ENCODE measurements around the gene SHISA6. TPM values are rescaled to one million over a fixed set of nuclear protein-coding genes. Genes with fewer than 3 reads are reported as not detected.

Gene SHISA6
- total and polyA plus RNA-seq, 4 donors: not detected

DNA sequence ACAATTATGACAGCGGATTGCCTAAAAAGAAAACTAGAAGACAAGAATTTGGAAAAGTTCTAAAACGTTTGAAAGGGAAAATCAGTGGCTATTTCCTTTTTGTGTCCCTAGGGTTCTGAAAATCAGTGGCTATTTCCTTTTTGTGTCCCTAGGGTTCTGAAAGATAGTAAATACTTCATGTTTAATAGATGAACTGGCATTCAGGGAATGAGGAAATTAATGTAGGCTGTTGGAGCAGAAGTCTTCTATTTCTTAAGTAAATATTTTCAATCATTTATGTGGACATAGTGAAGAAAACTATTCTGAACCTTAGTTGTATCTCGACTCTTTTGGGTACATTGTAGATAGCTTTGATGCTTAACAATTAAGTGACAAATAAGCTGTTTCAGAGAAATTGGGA is 78.9 kb downstream of the SHISA6 start:
- Histone ChIP-seq H3K4me3 (ENCODE audit: low read depth in 1 of 3, low read length in 3 of 3) (no peak overlapping the region), H3K4me1 (ENCODE audit: control insufficient read depth in 4 of 4, insufficient read depth in 4 of 4, low read length in 3 of 4) (no peaks in the 10 kb centered on the region), H3K27me3 (ENCODE audit: control insufficient read depth in 4 of 4, insufficient read depth in 4 of 4, low read length in 3 of 4) (peaks cover 0 to 7% (median 1%) of the 10 kb centered on the region in 4 donors), H3K9ac (ENCODE audit: low read depth in 1 of 2, low read length in 2 of 2) (no peak overlapping the region), H3K9me3 (ENCODE audit: control insufficient read depth in 4 of 4, low read length in 3 of 4) (peaks cover 0 to 5% (median 0%) of the 10 kb centered on the region in 4 donors), H3K36me3 (ENCODE audit: control insufficient read depth in 4 of 4, insufficient read depth in 3 of 4, low read depth in 1 of 4, low read length in 3 of 4) (no peaks in the 10 kb centered on the region), H3K27ac (ENCODE audit: low read depth in 1 of 2, low read length in 2 of 2) (no peak overlapping the region)
- no peak for TF ChIP-seq EGR1 (IDR thresholded peaks at IDR 0.05; ENCODE audit: low read depth in 2 of 2)
- 52% methylated on average over 3 of the region's 3 CpGs for WGBS
- DNase-seq (ENCODE audit: low spot score): no peak

DNA sequence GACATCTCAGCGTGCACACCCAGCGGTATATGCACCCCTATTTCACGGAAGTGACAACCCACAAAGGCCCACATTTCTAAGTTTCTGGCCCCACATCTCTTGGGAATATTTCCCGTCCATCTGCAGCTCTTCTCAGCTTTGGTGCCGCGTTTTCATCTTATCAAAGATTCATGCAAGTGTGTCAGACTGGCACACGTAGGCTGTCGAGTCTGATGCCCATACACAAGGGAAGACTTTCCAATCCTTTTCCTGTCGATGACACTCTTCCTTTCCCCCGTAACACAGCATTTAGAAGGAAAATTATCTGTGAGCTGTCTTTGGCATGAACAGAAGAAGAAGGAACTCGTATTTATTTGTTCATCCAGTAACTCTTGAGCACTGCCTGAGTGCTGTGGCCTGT is 83.0 kb downstream of the SHISA6 start:
- DNase-seq (ENCODE audit: low spot score): no peak
- Histone ChIP-seq H3K27me3 (ENCODE audit: control insufficient read depth in 4 of 4, insufficient read depth in 4 of 4, low read length in 3 of 4) (peaks cover 2 to 6% (median 3%) of the 10 kb centered on the region in 4 donors), H3K9ac (ENCODE audit: low read depth in 1 of 2, low read length in 2 of 2) (no peak overlapping the region), H3K4me3 (ENCODE audit: low read depth in 1 of 3, low read length in 3 of 3) (no peak overlapping the region), H3K27ac (ENCODE audit: low read depth in 1 of 2, low read length in 2 of 2) (no peak overlapping the region), H3K4me1 (ENCODE audit: control insufficient read depth in 4 of 4, insufficient read depth in 4 of 4, low read length in 3 of 4) (no peaks in the 10 kb centered on the region), H3K9me3 (ENCODE audit: control insufficient read depth in 4 of 4, low read length in 3 of 4) (peaks cover 0 to 5% (median 0%) of the 10 kb centered on the region in 4 donors), H3K36me3 (ENCODE audit: control insufficient read depth in 4 of 4, insufficient read depth in 3 of 4, low read depth in 1 of 4, low read length in 3 of 4) (no peaks in the 10 kb centered on the region)
- WGBS: 84% methylated on average over 11 of the region's 11 CpGs
- no peak for TF ChIP-seq SP1 (IDR thresholded peaks at IDR 0.05)
- TF ChIP-seq NR2F2 (IDR thresholded peaks at IDR 0.05): no peak
- TF ChIP-seq, protein P1, sequence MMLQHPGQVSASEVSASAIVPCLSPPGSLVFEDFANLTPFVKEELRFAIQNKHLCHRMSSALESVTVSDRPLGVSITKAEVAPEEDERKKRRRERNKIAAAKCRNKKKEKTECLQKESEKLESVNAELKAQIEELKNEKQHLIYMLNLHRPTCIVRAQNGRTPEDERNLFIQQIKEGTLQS (IDR thresholded peaks at IDR 0.05): no peak
- no peak for TF ChIP-seq FOXA1 (IDR thresholded peaks at IDR 0.05)
- TF ChIP-seq JUND (IDR thresholded peaks at IDR 0.05): no peak
- TF ChIP-seq, protein P2, sequence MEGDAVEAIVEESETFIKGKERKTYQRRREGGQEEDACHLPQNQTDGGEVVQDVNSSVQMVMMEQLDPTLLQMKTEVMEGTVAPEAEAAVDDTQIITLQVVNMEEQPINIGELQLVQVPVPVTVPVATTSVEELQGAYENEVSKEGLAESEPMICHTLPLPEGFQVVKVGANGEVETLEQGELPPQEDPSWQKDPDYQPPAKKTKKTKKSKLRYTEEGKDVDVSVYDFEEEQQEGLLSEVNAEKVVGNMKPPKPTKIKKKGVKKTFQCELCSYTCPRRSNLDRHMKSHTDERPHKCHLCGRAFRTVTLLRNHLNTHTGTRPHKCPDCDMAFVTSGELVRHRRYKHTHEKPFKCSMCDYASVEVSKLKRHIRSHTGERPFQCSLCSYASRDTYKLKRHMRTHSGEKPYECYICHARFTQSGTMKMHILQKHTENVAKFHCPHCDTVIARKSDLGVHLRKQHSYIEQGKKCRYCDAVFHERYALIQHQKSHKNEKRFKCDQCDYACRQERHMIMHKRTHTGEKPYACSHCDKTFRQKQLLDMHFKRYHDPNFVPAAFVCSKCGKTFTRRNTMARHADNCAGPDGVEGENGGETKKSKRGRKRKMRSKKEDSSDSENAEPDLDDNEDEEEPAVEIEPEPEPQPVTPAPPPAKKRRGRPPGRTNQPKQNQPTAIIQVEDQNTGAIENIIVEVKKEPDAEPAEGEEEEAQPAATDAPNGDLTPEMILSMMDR (IDR thresholded peaks at IDR 0.05; ENCODE audit: low read depth, low read length, missing input control): no peak
- no peak for TF ChIP-seq TAF1 (conservative IDR thresholded peaks at IDR 0.05)
- no peak for TF ChIP-seq EGR1 (IDR thresholded peaks at IDR 0.05; ENCODE audit: low read depth in 2 of 2)
- TF ChIP-seq, protein P3, sequence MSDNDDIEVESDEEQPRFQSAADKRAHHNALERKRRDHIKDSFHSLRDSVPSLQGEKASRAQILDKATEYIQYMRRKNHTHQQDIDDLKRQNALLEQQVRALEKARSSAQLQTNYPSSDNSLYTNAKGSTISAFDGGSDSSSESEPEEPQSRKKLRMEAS (IDR thresholded peaks at IDR 0.05): no peak
- no peak for TF ChIP-seq HNF4G (IDR thresholded peaks at IDR 0.05)
- no peak for TF ChIP-seq HNF4A (conservative IDR thresholded peaks at IDR 0.05)
- TF ChIP-seq FOXA2 (IDR thresholded peaks at IDR 0.05): no peak

DNA sequence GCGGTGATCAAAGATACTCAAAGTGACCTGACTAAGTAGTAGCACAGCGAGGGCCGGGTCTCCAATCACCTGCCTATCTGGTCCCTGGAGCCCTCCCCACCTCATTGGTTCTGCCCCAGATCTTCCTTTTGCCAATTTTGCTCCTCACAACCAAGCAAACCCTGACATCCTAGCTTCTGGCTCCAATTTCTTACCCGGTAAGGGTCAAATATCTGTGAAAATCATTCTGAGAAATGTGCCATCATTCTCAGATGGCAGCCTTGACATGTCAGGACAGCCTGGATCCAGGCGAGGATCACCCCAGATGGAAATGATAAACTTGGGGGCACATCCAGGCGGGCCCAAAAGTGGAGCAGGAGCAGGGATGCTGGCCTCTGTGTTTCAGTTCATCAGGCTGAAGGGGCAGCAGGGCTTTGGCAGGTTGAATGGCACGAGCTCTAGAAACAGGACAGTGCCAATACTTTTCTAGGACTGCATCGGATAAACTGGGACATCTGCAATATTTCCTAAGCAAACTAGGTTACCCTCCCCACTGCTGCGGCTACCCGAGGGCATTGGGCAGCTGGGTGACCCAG is 83.9 kb downstream of the SHISA6 start:
- Histone ChIP-seq H3K36me3 (ENCODE audit: control insufficient read depth in 4 of 4, insufficient read depth in 3 of 4, low read depth in 1 of 4, low read length in 3 of 4) (no peaks in the 10 kb centered on the region), H3K27me3 (ENCODE audit: control insufficient read depth in 4 of 4, insufficient read depth in 4 of 4, low read length in 3 of 4) (peaks cover 2 to 6% (median 3%) of the 10 kb centered on the region in 4 donors), H3K4me1 (ENCODE audit: control insufficient read depth in 4 of 4, insufficient read depth in 4 of 4, low read length in 3 of 4) (no peaks in the 10 kb centered on the region), H3K27ac (ENCODE audit: low read depth in 1 of 2, low read length in 2 of 2) (no peak overlapping the region), H3K4me3 (ENCODE audit: low read depth in 1 of 3, low read length in 3 of 3) (no peak overlapping the region), H3K9me3 (ENCODE audit: control insufficient read depth in 4 of 4, low read length in 3 of 4) (peaks cover 0 to 5% (median 0%) of the 10 kb centered on the region in 4 donors), H3K9ac (ENCODE audit: low read depth in 1 of 2, low read length in 2 of 2) (no peak overlapping the region)
- 81% methylated on average over 10 of the region's 10 CpGs for WGBS
- TF ChIP-seq RAD21 (IDR thresholded peaks at IDR 0.05) (no peak), HNF4A (conservative IDR thresholded peaks at IDR 0.05) (no peak), NR2F2 (IDR thresholded peaks at IDR 0.05) (no peak), RXRA (IDR thresholded peaks at IDR 0.05) (no peak), JUND (IDR thresholded peaks at IDR 0.05) (no peak), YY1 (IDR thresholded peaks at IDR 0.05) (no peak)
- TF ChIP-seq, protein P1 (IDR thresholded peaks at IDR 0.05): no peak
- TF ChIP-seq, protein P2 (IDR thresholded peaks at IDR 0.05; ENCODE audit: low read depth, low read length, missing input control): no peak
- TF ChIP-seq, protein P3 (IDR thresholded peaks at IDR 0.05): no peak
- TF ChIP-seq, protein P4, sequence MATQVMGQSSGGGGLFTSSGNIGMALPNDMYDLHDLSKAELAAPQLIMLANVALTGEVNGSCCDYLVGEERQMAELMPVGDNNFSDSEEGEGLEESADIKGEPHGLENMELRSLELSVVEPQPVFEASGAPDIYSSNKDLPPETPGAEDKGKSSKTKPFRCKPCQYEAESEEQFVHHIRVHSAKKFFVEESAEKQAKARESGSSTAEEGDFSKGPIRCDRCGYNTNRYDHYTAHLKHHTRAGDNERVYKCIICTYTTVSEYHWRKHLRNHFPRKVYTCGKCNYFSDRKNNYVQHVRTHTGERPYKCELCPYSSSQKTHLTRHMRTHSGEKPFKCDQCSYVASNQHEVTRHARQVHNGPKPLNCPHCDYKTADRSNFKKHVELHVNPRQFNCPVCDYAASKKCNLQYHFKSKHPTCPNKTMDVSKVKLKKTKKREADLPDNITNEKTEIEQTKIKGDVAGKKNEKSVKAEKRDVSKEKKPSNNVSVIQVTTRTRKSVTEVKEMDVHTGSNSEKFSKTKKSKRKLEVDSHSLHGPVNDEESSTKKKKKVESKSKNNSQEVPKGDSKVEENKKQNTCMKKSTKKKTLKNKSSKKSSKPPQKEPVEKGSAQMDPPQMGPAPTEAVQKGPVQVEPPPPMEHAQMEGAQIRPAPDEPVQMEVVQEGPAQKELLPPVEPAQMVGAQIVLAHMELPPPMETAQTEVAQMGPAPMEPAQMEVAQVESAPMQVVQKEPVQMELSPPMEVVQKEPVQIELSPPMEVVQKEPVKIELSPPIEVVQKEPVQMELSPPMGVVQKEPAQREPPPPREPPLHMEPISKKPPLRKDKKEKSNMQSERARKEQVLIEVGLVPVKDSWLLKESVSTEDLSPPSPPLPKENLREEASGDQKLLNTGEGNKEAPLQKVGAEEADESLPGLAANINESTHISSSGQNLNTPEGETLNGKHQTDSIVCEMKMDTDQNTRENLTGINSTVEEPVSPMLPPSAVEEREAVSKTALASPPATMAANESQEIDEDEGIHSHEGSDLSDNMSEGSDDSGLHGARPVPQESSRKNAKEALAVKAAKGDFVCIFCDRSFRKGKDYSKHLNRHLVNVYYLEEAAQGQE (IDR thresholded peaks at IDR 0.05): no peak
- no peak for DNase-seq (ENCODE audit: low spot score)

Data from liver (tissue), 9 donors.